ENCODE results near the gene TNRC6B. TPM values are rescaled to one million over a fixed set of nuclear protein-coding genes. Genes with fewer than 3 reads are reported as not detected.
A peak's percentile ranks its signal among the peaks of the same experiment; 100 is the strongest.
"Not testable (repeated sequence)": the region's sequence is repeated elsewhere in the genome, so short reads cannot be mapped to it uniquely, and the experiment has no call there.

The TNRC6B gene
- total RNA-seq, 2 experiments from 2014 or later = 37.9 TPM

- H3K4me1 Mint-ChIP-seq (ENCODE audit: low read depth) = peaks cover 76% of the 10 kb centered on the region
- H3K27ac Mint-ChIP-seq = no peak overlapping the region
- no peaks in the 10 kb centered on the region for H3K27me3 Mint-ChIP-seq (ENCODE audit: low read depth)
- DNase-seq = no peak
- peaks cover 10% of the 10 kb centered on the region for H3K36me3 Mint-ChIP-seq (ENCODE audit: low read depth)
- CTCF ChIA-PET = interaction anchor here (0.5 to 1.5 kb wide), 2 partner anchors 59 to 111 kb away, joined by 3 read pairs; no protein-coding TSS in a partner anchor
- intact Hi-C loops (cut with micrococcal nuclease) = no loop called here
- no peaks in the 10 kb centered on the region for H3K9me3 Mint-ChIP-seq
- no peak overlapping the region for H3K4me3 Mint-ChIP-seq
Observed at GRCh38 chr22:40189997-40190396, 12.3 kb downstream of the TNRC6B start.

GRCh38 chr22:40190501-40190900 is 12.8 kb downstream of the TNRC6B start:
- CTCF ChIA-PET = interaction anchor here (0.5 to 1.4 kb wide), 4 partner anchors 111 to 157 kb away, joined by 3 to 4 read pairs (median 4); no protein-coding TSS in a partner anchor
- Mint-ChIP-seq H3K36me3 (ENCODE audit: low read depth) (peaks cover 10% of the 10 kb centered on the region), H3K27ac (no peak overlapping the region), H3K4me3 (no peak overlapping the region), H3K27me3 (ENCODE audit: low read depth) (no peaks in the 10 kb centered on the region), H3K9me3 (no peaks in the 10 kb centered on the region), H3K4me1 (ENCODE audit: low read depth) (peaks cover 76% of the 10 kb centered on the region)
- intact Hi-C loops (cut with micrococcal nuclease) = no loop called here
- DNase-seq = no peak

DNA sequence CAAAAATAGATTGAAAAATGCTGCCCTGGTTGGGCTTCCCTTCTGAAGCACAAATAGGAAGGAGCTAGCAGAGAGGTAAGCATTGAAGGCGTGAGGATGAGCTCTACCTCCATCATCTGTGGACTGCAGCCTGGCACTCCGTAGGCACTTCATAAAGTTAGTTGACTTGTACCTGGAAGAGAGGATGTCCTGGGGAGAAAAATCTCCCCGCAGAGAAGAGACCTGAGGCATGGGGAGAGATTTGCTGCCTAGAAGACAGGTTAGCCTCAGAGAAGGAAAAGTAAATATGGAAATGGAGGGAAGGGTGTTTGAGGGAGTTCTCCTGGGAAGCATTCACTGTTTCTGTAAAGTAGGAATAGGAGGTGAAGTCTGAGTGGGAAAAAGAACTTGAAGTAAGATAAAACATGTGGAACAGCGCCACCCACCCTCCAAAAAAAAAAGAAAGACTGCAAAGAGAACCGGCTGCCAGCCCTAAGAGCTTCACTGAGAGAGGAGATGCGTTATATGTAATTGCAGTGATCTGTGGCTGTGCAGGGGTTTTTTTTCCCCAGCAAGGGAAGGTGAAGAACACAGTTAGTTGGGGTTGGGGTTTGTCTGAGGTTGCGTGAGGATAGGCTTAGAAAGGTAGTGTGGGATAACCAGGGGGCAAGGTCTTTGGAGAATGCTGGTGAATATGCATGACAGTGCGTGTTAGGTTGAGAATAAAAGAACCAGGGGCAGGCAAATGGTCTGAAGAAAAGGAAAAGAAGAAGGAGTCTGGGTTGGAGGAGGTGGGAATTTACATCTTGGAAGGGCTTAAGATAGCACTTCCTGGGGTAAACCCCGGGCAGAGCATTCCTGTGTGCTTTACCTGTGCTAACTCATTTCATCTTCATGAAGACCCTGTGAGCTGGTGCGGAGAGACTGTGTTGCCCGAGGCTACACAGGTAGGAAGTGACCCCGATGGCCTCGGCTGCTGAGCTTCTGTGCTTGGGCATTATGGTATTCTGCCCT is 16.0 kb downstream of the TNRC6B start:
- peaks cover 80% of the 10 kb centered on the region for H3K4me1 Mint-ChIP-seq (ENCODE audit: low read depth)
- intact Hi-C loops (cut with micrococcal nuclease) = no loop called here
- no peaks in the 10 kb centered on the region for H3K27me3 Mint-ChIP-seq (ENCODE audit: low read depth)
- peak overlapping the region; percentile 38 for H3K27ac Mint-ChIP-seq
- CTCF ChIA-PET = interaction anchor here (0.6 to 2.3 kb wide), 17 partner anchors 9 to 246 kb away, joined by 3 to 8 read pairs (median 4); partner anchors contain the start of genes ADSL and TNRC6B
- H3K9me3 Mint-ChIP-seq = no peaks in the 10 kb centered on the region
- DNase-seq = peak; percentile 38
- H3K4me3 Mint-ChIP-seq = no peak overlapping the region
- H3K36me3 Mint-ChIP-seq (ENCODE audit: low read depth) = peaks cover 8% of the 10 kb centered on the region

DNA sequence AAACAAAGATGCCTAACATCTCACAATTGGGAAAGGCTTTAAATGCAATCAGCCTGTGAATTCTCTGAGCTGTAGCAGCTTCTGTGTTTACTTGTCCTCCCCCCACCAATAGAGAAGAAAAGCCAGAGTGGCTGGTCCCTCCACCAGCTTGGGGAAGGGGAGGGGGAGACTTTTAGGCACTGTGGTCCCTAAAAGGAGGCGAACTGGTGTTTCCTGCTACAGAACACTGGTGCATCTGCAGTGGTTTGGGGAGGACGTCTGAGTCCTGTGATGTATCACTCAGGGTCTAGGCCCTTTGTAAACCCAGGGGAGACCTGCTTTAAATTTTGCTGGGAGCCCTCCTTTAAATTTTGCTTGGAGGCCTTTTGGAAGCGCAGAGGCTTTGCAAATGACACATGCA is 16.9 kb downstream of the TNRC6B start:
- CTCF ChIA-PET = interaction anchor here (0.9 to 2.3 kb wide), 4 partner anchors 8 to 140 kb away, joined by 3 to 8 read pairs (median 6); partner anchors contain the start of gene TNRC6B
- Mint-ChIP-seq H3K4me1 (ENCODE audit: low read depth) (peaks cover 82% of the 10 kb centered on the region), H3K36me3 (ENCODE audit: low read depth) (peaks cover 8% of the 10 kb centered on the region), H3K9me3 (no peaks in the 10 kb centered on the region), H3K27me3 (ENCODE audit: low read depth) (no peaks in the 10 kb centered on the region), H3K27ac (no peak overlapping the region), H3K4me3 (no peak overlapping the region)
- intact Hi-C loops (cut with micrococcal nuclease) = no loop called here
- DNase-seq = no peak

DNA sequence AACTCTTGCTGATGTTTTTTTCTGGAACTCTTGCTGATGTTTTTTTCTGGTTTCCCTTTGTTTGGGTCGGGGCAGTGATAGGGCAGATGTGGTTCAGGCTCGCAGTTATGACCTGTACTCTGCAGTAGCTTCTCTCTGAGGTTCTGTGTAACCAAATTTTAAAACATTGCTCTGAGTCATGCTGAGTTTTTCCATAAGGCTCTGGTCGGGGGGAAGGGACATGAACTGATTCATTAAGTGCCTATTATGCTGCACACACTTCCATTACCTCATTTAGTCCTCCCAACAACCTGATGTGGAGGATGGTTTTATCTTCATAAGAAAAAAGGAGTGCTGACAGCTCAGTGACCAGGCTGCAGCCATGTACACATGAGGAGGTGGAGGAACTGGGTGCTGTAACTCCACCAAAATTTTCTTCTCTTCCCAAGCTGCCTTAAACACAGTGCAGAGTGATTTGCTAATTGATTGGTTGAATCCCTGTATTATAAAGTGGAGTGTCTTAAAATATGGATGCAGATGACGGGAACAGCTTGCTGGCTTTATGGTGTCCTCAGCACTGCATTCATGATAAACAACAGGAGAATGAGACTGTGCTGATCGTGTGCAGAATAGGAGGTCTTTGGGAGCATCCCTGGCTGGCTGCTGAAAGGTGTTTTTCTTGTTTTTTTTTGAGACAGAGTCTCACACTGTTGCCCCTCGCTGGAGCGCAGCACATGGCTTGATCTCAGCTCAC is 19.1 kb downstream of the TNRC6B start:
- H3K4me1 Mint-ChIP-seq (ENCODE audit: low read depth) = peaks cover 81% of the 10 kb centered on the region
- intact Hi-C loops (cut with micrococcal nuclease) = loop anchor here (1.0 kb wide), 1 partner anchor 19 kb away; the partner anchor contains the start of gene TNRC6B
- peak overlapping the region; percentile 84 for H3K27ac Mint-ChIP-seq

DNA sequence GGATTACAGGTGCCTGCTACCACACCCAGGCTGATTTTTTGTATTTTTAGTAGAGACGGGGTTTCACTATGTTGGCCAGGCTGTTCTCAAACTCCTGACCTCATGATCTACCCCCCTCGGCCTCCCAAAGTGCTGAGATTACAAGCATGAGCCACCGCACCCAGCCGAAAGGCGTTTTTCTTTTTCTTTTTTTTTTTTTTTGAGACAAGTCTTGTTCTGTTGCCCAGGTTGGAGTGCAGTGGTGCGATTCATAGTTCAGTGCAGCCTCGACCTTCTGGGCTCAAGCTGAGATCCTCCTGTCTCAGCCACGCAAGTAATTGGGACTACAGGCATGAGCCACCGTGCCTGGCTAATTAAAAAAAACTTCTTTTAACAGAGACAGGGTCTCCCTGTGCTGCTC is 19.7 kb downstream of the TNRC6B start:
- H3K27me3 Mint-ChIP-seq (ENCODE audit: low read depth); H3K4me3 Mint-ChIP-seq; H3K9me3 Mint-ChIP-seq; H3K36me3 Mint-ChIP-seq (ENCODE audit: low read depth); DNase-seq; H3K27ac Mint-ChIP-seq; intact Hi-C loops (cut with micrococcal nuclease): not testable (repeated sequence)
- H3K4me1 Mint-ChIP-seq (ENCODE audit: low read depth) = peaks cover 81% of the 10 kb centered on the region
- CTCF ChIA-PET = interaction anchor here (0.6 to 1.0 kb wide), 2 partner anchors 15 to 158 kb away, joined by 3 read pairs; no protein-coding TSS in a partner anchor

More for the DNA sequence above, 19.1 kb downstream of the TNRC6B start:
- CTCF ChIA-PET = interaction anchor here (0.6 to 1.2 kb wide), 3 partner anchors 14 to 157 kb away, joined by 3 to 4 read pairs (median 3); no protein-coding TSS in a partner anchor
- Mint-ChIP-seq H3K27me3 (ENCODE audit: low read depth) (no peaks in the 10 kb centered on the region), H3K9me3 (no peaks in the 10 kb centered on the region), H3K4me3 (no peak overlapping the region), H3K36me3 (ENCODE audit: low read depth) (no peaks in the 10 kb centered on the region)
- DNase-seq = peak; percentile 80

DNA sequence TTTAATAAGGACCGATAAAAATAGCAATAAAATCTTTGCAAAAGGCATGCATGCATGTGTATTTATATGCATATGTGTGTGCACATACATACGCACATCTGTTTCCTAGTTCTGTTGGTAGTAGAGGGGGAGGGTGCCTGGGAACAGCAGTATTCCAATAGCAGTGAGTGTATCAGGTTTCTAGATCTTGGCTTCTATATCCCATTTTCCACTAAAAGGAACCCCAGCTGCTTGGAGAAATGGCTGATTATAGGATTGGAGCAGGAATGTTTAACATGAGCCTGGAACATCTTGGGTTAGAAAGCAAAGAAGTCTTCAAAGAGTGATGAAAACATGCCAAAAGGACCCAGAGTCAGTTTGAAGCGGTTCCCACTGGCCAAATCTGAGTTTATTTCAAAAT is 21.0 kb downstream of the TNRC6B start:
- Mint-ChIP-seq H3K36me3 (ENCODE audit: low read depth) (no peaks in the 10 kb centered on the region), H3K4me1 (ENCODE audit: low read depth) (peaks cover 81% of the 10 kb centered on the region), H3K9me3 (no peaks in the 10 kb centered on the region), H3K27ac (no peak overlapping the region), H3K27me3 (ENCODE audit: low read depth) (no peaks in the 10 kb centered on the region), H3K4me3 (no peak overlapping the region)
- intact Hi-C loops (cut with micrococcal nuclease) = no loop called here
- DNase-seq = no peak
- CTCF ChIA-PET = no interaction called here

DNA sequence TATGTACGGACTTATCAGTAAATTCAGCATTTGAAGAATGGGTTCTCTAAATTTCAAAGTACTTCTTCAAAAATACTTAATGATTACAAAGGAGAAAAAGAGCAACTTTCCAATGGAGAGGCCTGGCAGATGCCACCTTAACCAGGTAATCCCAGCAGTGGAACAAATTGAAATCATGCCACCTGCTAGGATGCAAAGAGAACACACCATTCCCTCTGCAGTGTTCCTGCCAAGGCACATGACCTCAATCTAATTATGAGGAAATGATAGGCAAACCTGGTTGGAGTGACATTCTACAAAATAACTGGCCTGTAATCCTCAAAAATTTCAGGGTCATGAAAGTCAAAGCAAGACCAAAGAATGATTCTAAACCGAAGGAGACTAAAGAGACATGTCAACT is 21.5 kb downstream of the TNRC6B start:
- no peak overlapping the region for H3K27ac Mint-ChIP-seq
- H3K9me3 Mint-ChIP-seq = no peaks in the 10 kb centered on the region
- DNase-seq = no peak
- H3K4me1 Mint-ChIP-seq (ENCODE audit: low read depth) = peaks cover 81% of the 10 kb centered on the region
- no peaks in the 10 kb centered on the region for H3K27me3 Mint-ChIP-seq (ENCODE audit: low read depth)
- intact Hi-C loops (cut with micrococcal nuclease) = no loop called here
- CTCF ChIA-PET = no interaction called here
- no peak overlapping the region for H3K4me3 Mint-ChIP-seq
- H3K36me3 Mint-ChIP-seq (ENCODE audit: low read depth) = no peaks in the 10 kb centered on the region

DNA sequence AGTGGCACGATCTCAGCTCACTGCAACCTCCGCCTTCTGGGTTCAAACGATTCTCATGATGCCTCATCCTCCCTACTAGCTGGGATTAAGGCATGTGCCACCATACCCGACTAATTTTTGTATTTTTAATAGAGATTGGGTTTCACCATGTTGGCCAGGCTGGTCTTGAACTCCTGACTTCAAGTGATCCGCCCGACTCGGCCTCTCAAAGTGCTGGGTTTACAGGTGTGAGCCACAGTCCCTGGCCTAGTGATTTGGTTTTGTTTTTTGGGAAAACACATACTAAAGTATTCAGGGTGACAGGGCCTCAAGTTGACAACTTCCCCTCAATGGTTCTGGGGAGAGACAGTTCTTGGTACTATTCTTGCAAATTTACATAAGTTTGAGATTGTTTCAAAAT is 22.1 kb downstream of the TNRC6B start:
- H3K36me3 Mint-ChIP-seq (ENCODE audit: low read depth) = no peaks in the 10 kb centered on the region
- H3K27me3 Mint-ChIP-seq (ENCODE audit: low read depth) = no peaks in the 10 kb centered on the region
- intact Hi-C loops (cut with micrococcal nuclease) = no loop called here
- CTCF ChIA-PET = interaction anchor here (1.2 kb wide), 1 partner anchor 25 kb away, joined by 3 read pairs; no protein-coding TSS in a partner anchor
- H3K27ac Mint-ChIP-seq = no peak overlapping the region
- DNase-seq = no peak
- H3K4me3 Mint-ChIP-seq = no peak overlapping the region
- peaks cover 82% of the 10 kb centered on the region for H3K4me1 Mint-ChIP-seq (ENCODE audit: low read depth)
- H3K9me3 Mint-ChIP-seq = no peaks in the 10 kb centered on the region

DNA sequence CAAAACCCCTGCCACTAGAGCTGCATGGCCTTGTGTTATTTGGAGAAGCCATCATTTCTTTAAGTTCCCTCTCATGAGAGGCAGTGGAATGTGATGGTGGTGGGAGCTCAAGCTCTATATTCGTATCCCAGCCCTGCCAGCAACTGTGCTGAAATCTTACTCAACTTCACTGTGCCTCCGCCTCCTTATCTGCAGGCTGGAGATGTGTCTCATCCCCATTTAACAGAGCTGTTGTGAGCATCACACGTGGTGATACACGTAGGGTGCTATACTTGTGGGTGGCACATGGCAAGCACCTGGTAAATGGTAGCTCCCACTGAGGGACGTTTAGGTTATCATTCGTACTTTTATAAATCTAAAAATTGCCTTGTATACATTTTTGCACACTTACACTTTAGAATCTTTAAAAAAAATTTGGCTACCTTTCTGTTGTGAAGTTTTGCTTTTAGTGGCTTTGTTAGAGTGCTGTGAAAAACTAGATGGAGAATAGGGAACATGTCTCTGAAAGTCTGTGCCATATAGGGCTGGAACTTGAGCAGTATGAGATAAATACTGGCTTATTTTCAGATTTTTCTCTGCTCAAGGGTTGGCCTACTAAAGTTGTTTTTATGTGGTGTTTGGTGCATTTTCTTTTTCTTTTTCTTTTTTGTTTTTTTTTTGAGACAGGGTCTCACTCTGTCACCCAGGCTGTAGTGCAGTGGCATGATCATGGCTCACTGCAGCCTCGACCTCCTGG is 23.2 kb downstream of the TNRC6B start:
- Mint-ChIP-seq H3K4me3 (no peak overlapping the region), H3K36me3 (ENCODE audit: low read depth) (no peaks in the 10 kb centered on the region), H3K27me3 (ENCODE audit: low read depth) (no peaks in the 10 kb centered on the region), H3K4me1 (ENCODE audit: low read depth) (peaks cover 81% of the 10 kb centered on the region), H3K9me3 (no peaks in the 10 kb centered on the region), H3K27ac (peak overlapping the region; percentile 24)
- CTCF ChIA-PET = interaction anchor here (0.5 to 1.2 kb wide), 3 partner anchors 23 to 657 kb away, joined by 3 to 7 read pairs (median 3); no protein-coding TSS in a partner anchor
- intact Hi-C loops (cut with micrococcal nuclease) = no loop called here
- peak; percentile 42 for DNase-seq

DNA sequence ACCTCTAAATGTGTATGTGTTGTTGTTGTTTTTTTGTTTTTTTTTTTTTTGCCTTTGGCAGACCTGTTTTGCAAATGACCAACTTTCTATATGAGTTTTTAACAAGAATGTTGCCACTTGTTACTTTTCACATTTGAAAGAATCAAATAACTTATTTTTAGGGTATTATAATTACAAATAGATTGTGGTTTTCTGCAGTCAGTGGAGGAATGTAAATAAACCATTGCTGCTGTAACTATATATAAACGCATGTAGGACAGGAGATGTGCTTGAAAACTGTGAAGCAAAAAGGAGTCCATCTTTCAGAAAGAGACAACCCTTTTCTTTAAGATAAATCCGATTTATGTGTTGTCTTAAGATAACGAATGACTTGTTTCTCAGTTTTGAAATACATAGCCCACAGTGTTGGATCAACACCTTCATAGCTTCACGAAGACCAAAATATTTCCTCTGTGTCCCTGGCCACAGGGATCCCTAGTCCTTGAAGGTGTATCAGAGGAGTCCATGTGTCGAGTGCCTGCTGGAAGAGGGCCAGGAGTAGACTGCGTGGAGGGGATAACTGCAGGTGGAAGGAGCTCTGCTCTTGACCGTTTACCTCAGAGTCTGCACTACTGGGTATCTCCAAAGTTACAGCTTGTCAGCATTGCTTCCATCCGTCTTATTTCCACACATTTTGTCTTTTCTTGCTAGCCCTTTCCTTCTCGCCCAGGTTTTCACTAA is 24.7 kb downstream of the TNRC6B start:
- H3K4me3 Mint-ChIP-seq = no peak overlapping the region
- H3K27ac Mint-ChIP-seq = peak overlapping the region; percentile 87
- H3K4me1 Mint-ChIP-seq (ENCODE audit: low read depth) = peaks cover 68% of the 10 kb centered on the region
- CTCF ChIA-PET = interaction anchor here (1.0 to 1.2 kb wide), 4 partner anchors 9 to 145 kb away, joined by 3 to 8 read pairs (median 4); no protein-coding TSS in a partner anchor
- no peaks in the 10 kb centered on the region for H3K9me3 Mint-ChIP-seq
- no peaks in the 10 kb centered on the region for H3K27me3 Mint-ChIP-seq (ENCODE audit: low read depth)
- intact Hi-C loops (cut with micrococcal nuclease) = loop anchor here (2.0 kb wide), 2 partner anchors 48 to 144 kb away; partner anchors contain the start of gene ADSL
- no peak for DNase-seq
- no peaks in the 10 kb centered on the region for H3K36me3 Mint-ChIP-seq (ENCODE audit: low read depth)

All from activated naive CD4-positive, alpha-beta T cell treated with anti-CD3 and anti-CD28 coated beads for 36 hours (primary cell).